Liver (tissue), 3 donors: ENCODE results near the gene GABRA5.

Experiments used
- EGR1 ChIP-seq, 2 donors: IDR thresholded peaks; 2 replicates each; pipeline ENCODE4 v1.6.1; 2016 to 2018; ENCODE audit warnings: antibody characterized with exemption in 2 of 2, low read depth in 2 of 2
- FOXA2 ChIP-seq: IDR thresholded peaks from 2 replicates; pipeline ENCODE4 v1.6.1; 2016; ENCODE audit warnings: antibody characterized with exemption
- GABPA ChIP-seq, 2 donors: IDR thresholded peaks in 1 of 2; conservative IDR thresholded peaks in 1 of 2; 2 replicates each; pipeline ENCODE4 v1.6.1; 2016; ENCODE audit warnings: antibody characterized with exemption in 2 of 2, mild to moderate bottlenecking in 1 of 2, moderate library complexity in 1 of 2
- HNF4A ChIP-seq, 2 donors: conservative IDR thresholded peaks; 2 replicates each; pipeline ENCODE4 v1.6.1; 2016; ENCODE audit warnings: antibody characterized with exemption in 2 of 2, mild to moderate bottlenecking in 2 of 2
- JUND ChIP-seq, 2 donors: IDR thresholded peaks; 2 replicates each; pipeline ENCODE4 v1.6.1; 2016; ENCODE audit warnings: antibody characterized with exemption in 2 of 2
- NR2F2 ChIP-seq: IDR thresholded peaks from 2 replicates; pipeline ENCODE4 v1.6.1; 2016; ENCODE audit warnings: antibody characterized with exemption
- RAD21 ChIP-seq, 2 donors: IDR thresholded peaks; 2 replicates each; pipeline ENCODE4 v1.6.1; 2016; ENCODE audit warnings: antibody characterized with exemption in 2 of 2, mild to moderate bottlenecking in 2 of 2
- SP1 ChIP-seq: IDR thresholded peaks from 2 replicates; pipeline ENCODE4 v1.6.1; 2018; ENCODE audit warnings: antibody characterized with exemption, mild to moderate bottlenecking
- TAF1 ChIP-seq: conservative IDR thresholded peaks from 2 replicates; pipeline ENCODE4 v1.6.1; 2016; ENCODE audit warnings: antibody characterized with exemption, mild to moderate bottlenecking
- YY1 ChIP-seq: IDR thresholded peaks from 2 replicates; pipeline ENCODE4 v1.6.1; 2016; ENCODE audit warnings: antibody characterized with exemption, mild to moderate bottlenecking
- TF ChIP-seq, protein P1 (sequence below): fragments of 150-350 bp; IDR thresholded peaks from 2 replicates; pipeline ENCODE4 v1.5.1; 2017; ENCODE audit warnings: improper control_type of control experiment, low read depth, low read length; ENCODE audit not compliant: missing input control
- TF ChIP-seq, protein P2 (sequence below): IDR thresholded peaks from 2 replicates; pipeline ENCODE4 v1.6.1; 2016; ENCODE audit warnings: antibody characterized with exemption
- TF ChIP-seq, protein P3 (sequence below): IDR thresholded peaks from 2 replicates; pipeline ENCODE4 v1.6.1; 2016; ENCODE audit warnings: antibody characterized with exemption, mild to moderate bottlenecking
- donor health status: healthy.
- donor health status: healthy.

GRCh38 chr15:26877831-26878230 is 11.0 kb downstream of the GABRA5 start:
- TF ChIP-seq, protein P1, sequence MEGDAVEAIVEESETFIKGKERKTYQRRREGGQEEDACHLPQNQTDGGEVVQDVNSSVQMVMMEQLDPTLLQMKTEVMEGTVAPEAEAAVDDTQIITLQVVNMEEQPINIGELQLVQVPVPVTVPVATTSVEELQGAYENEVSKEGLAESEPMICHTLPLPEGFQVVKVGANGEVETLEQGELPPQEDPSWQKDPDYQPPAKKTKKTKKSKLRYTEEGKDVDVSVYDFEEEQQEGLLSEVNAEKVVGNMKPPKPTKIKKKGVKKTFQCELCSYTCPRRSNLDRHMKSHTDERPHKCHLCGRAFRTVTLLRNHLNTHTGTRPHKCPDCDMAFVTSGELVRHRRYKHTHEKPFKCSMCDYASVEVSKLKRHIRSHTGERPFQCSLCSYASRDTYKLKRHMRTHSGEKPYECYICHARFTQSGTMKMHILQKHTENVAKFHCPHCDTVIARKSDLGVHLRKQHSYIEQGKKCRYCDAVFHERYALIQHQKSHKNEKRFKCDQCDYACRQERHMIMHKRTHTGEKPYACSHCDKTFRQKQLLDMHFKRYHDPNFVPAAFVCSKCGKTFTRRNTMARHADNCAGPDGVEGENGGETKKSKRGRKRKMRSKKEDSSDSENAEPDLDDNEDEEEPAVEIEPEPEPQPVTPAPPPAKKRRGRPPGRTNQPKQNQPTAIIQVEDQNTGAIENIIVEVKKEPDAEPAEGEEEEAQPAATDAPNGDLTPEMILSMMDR, result no peak
- TF ChIP-seq, protein P2, sequence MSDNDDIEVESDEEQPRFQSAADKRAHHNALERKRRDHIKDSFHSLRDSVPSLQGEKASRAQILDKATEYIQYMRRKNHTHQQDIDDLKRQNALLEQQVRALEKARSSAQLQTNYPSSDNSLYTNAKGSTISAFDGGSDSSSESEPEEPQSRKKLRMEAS, result no peak
- no peak for TF ChIP-seq SP1
- TF ChIP-seq, protein P3, sequence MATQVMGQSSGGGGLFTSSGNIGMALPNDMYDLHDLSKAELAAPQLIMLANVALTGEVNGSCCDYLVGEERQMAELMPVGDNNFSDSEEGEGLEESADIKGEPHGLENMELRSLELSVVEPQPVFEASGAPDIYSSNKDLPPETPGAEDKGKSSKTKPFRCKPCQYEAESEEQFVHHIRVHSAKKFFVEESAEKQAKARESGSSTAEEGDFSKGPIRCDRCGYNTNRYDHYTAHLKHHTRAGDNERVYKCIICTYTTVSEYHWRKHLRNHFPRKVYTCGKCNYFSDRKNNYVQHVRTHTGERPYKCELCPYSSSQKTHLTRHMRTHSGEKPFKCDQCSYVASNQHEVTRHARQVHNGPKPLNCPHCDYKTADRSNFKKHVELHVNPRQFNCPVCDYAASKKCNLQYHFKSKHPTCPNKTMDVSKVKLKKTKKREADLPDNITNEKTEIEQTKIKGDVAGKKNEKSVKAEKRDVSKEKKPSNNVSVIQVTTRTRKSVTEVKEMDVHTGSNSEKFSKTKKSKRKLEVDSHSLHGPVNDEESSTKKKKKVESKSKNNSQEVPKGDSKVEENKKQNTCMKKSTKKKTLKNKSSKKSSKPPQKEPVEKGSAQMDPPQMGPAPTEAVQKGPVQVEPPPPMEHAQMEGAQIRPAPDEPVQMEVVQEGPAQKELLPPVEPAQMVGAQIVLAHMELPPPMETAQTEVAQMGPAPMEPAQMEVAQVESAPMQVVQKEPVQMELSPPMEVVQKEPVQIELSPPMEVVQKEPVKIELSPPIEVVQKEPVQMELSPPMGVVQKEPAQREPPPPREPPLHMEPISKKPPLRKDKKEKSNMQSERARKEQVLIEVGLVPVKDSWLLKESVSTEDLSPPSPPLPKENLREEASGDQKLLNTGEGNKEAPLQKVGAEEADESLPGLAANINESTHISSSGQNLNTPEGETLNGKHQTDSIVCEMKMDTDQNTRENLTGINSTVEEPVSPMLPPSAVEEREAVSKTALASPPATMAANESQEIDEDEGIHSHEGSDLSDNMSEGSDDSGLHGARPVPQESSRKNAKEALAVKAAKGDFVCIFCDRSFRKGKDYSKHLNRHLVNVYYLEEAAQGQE, result no peak
- TF ChIP-seq TAF1, result no peak
- TF ChIP-seq HNF4A (conservative IDR thresholded peaks at IDR 0.05), result no peak
- TF ChIP-seq EGR1 (IDR thresholded peaks at IDR 0.05; ENCODE audit: low read depth in 2 of 2), result no peak
- no peak for TF ChIP-seq JUND (IDR thresholded peaks at IDR 0.05)
- TF ChIP-seq YY1, result no peak
- no peak for TF ChIP-seq FOXA2
- TF ChIP-seq RAD21 (IDR thresholded peaks at IDR 0.05), result no peak
- no peak for TF ChIP-seq GABPA (IDR thresholded peaks at IDR 0.05 in 1 of 2, conservative IDR thresholded peaks at IDR 0.05 in 1 of 2)
- TF ChIP-seq NR2F2, result no peak
